Measurements from ENCODE around the gene CAMTA1. TPM values are rescaled to one million over a fixed set of nuclear protein-coding genes. Genes with fewer than 3 reads are reported as not detected.

Gene CAMTA1
- total RNA-seq, 1 experiment from 2014 or later = 60.0 TPM

GRCh38 chr1:7644086-7644485, 858.8 kb downstream of the CAMTA1 start:
- POLR2A ChIA-PET = no interaction called here
- H3K4me3 Mint-ChIP-seq (ENCODE audit: unreplicated experiment) = no peak overlapping the region
- no peak overlapping the region for H3K27ac Mint-ChIP-seq (ENCODE audit: unreplicated experiment)
- no peaks in the 10 kb centered on the region for H3K9me3 ChIP-seq
- no peak overlapping the region for H3K4me3 ChIP-seq (ENCODE audit: low read depth, low read length)
- intact Hi-C loops (cut with micrococcal nuclease; ENCODE audit: unreplicated experiment) = no loop called here
- no peaks in the 10 kb centered on the region for H3K9me3 Mint-ChIP-seq (ENCODE audit: unreplicated experiment)
- no peaks in the 10 kb centered on the region for H3K4me1 ChIP-seq
- TF ChIP-seq, protein P1, sequence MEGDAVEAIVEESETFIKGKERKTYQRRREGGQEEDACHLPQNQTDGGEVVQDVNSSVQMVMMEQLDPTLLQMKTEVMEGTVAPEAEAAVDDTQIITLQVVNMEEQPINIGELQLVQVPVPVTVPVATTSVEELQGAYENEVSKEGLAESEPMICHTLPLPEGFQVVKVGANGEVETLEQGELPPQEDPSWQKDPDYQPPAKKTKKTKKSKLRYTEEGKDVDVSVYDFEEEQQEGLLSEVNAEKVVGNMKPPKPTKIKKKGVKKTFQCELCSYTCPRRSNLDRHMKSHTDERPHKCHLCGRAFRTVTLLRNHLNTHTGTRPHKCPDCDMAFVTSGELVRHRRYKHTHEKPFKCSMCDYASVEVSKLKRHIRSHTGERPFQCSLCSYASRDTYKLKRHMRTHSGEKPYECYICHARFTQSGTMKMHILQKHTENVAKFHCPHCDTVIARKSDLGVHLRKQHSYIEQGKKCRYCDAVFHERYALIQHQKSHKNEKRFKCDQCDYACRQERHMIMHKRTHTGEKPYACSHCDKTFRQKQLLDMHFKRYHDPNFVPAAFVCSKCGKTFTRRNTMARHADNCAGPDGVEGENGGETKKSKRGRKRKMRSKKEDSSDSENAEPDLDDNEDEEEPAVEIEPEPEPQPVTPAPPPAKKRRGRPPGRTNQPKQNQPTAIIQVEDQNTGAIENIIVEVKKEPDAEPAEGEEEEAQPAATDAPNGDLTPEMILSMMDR (IDR thresholded peaks at IDR 0.05; ENCODE audit: insufficient read depth in 1 of 2, low read depth in 1 of 2, low read length in 1 of 2, severe bottlenecking in 1 of 2, unreplicated experiment in 1 of 2) = no peak
- H3K27me3 ChIP-seq (replicated peaks; ENCODE audit: control insufficient read depth, insufficient read depth, low read length) = no peaks in the 10 kb centered on the region
- H3K36me3 Mint-ChIP-seq (ENCODE audit: insufficient read depth, unreplicated experiment) = peaks cover 5% of the 10 kb centered on the region
- no peaks in the 10 kb centered on the region for H3K4me1 Mint-ChIP-seq (ENCODE audit: low read depth, unreplicated experiment)
- H3K27me3 Mint-ChIP-seq (ENCODE audit: insufficient read depth, unreplicated experiment) = peaks cover 6% of the 10 kb centered on the region
- CTCF ChIA-PET = no interaction called here
- DNase-seq = no peak
- no TSS peak for BruUV-seq (replicated peaks)
- no peaks in the 10 kb centered on the region for H3K36me3 ChIP-seq (ENCODE audit: control insufficient read depth, insufficient read depth, low read length)

GRCh38 chr1:7644961-7645750, 859.9 kb downstream of the CAMTA1 start:
- H3K27me3 ChIP-seq (replicated peaks; ENCODE audit: control insufficient read depth, insufficient read depth, low read length) = no peaks in the 10 kb centered on the region
- no peak for DNase-seq
- BruUV-seq (replicated peaks) = no TSS peak
- H3K9me3 Mint-ChIP-seq (ENCODE audit: unreplicated experiment) = no peaks in the 10 kb centered on the region
- intact Hi-C loops (cut with micrococcal nuclease; ENCODE audit: unreplicated experiment) = no loop called here
- peaks cover 5% of the 10 kb centered on the region for H3K36me3 Mint-ChIP-seq (ENCODE audit: insufficient read depth, unreplicated experiment)
- TF ChIP-seq, protein P1 (IDR thresholded peaks at IDR 0.05; ENCODE audit: insufficient read depth in 1 of 2, low read depth in 1 of 2, low read length in 1 of 2, severe bottlenecking in 1 of 2, unreplicated experiment in 1 of 2) = no peak
- no peaks in the 10 kb centered on the region for H3K4me1 Mint-ChIP-seq (ENCODE audit: low read depth, unreplicated experiment)
- H3K36me3 ChIP-seq (ENCODE audit: control insufficient read depth, insufficient read depth, low read length) = no peaks in the 10 kb centered on the region
- ChIA-PET POLR2A (no interaction called here), CTCF (no interaction called here)
- no peak overlapping the region for H3K27ac Mint-ChIP-seq (ENCODE audit: unreplicated experiment)
- H3K27me3 Mint-ChIP-seq (ENCODE audit: insufficient read depth, unreplicated experiment) = peaks cover 6% of the 10 kb centered on the region
- no peak overlapping the region for H3K4me3 Mint-ChIP-seq (ENCODE audit: unreplicated experiment)
- H3K4me1 ChIP-seq = no peaks in the 10 kb centered on the region
- H3K4me3 ChIP-seq (ENCODE audit: low read depth, low read length) = no peak overlapping the region
- no peaks in the 10 kb centered on the region for H3K9me3 ChIP-seq

DNA sequence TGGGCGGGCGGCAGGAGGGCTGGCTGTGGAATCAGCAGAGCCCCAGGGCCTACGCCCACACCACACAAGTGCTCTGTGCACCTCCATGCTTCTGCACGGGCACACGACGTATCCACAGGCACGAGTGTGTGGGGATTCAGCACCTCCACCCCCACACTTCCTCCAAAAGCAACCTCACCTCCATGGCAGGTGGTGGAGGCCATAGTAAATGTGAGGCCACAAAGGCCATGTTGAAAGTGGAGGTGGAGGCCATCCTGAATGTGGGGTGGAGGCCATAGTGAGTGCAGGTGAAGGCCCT, 860.4 kb downstream of the CAMTA1 start:
- peaks cover 1% of the 10 kb centered on the region for H3K27me3 Mint-ChIP-seq (ENCODE audit: insufficient read depth, unreplicated experiment)
- TF ChIP-seq, protein P1 (IDR thresholded peaks at IDR 0.05; ENCODE audit: insufficient read depth in 1 of 2, low read depth in 1 of 2, low read length in 1 of 2, severe bottlenecking in 1 of 2, unreplicated experiment in 1 of 2) = no peak
- CTCF ChIA-PET = no interaction called here
- POLR2A ChIA-PET = no interaction called here
- DNase-seq = no peak
- BruUV-seq (replicated peaks) = no TSS peak
- H3K27ac Mint-ChIP-seq (ENCODE audit: unreplicated experiment) = no peak overlapping the region
- no peaks in the 10 kb centered on the region for H3K4me1 ChIP-seq
- intact Hi-C loops (cut with micrococcal nuclease; ENCODE audit: unreplicated experiment) = loop anchor here (2.0 kb wide), 1 partner anchor 603 kb away; no protein-coding TSS in a partner anchor
- no peak overlapping the region for H3K4me3 ChIP-seq (ENCODE audit: low read depth, low read length)
- H3K4me1 Mint-ChIP-seq (ENCODE audit: low read depth, unreplicated experiment) = no peaks in the 10 kb centered on the region
- no peaks in the 10 kb centered on the region for H3K9me3 ChIP-seq
- no peaks in the 10 kb centered on the region for H3K9me3 Mint-ChIP-seq (ENCODE audit: unreplicated experiment)
- H3K36me3 Mint-ChIP-seq (ENCODE audit: insufficient read depth, unreplicated experiment) = peaks cover 5% of the 10 kb centered on the region
- no peaks in the 10 kb centered on the region for H3K36me3 ChIP-seq (ENCODE audit: control insufficient read depth, insufficient read depth, low read length)
- no peak overlapping the region for H3K4me3 Mint-ChIP-seq (ENCODE audit: unreplicated experiment)
- no peaks in the 10 kb centered on the region for H3K27me3 ChIP-seq (replicated peaks; ENCODE audit: control insufficient read depth, insufficient read depth, low read length)
